K562 (cell line): ENCODE measurements around the gene PNPO. TPM values are rescaled to one million over a fixed set of nuclear protein-coding genes. Genes with fewer than 3 reads are reported as not detected.

Experiments
- ATAC-seq: fragments of 200-7000 bp; cut with Tn5 transposase; 3 replicates; pipeline ENCODE4 v1.9.1; 2020; ENCODE audit warnings: moderate library complexity
- BruUV-seq: library from RNA; stranded (reverse); fragments of 400-500 nt; replicated peaks from 2 replicates; lab custom pipeline; 2021; lab: Mats Ljungman, UMichigan
- CTCF ChIA-PET: fragments of 300-600 bp; formaldehyde crosslinking; extraction: SDS; loops from one replicate; lab custom pipeline; 2021; ENCODE audit warnings: low intra/inter-chr PET ratio; lab: Yijun Ruan, JAX
- POLR2A ChIA-PET: fragments of 300-600, 350-650 bp; sonication (Branson Sonifier 250); formaldehyde crosslinking; extraction: SDS; loops from one replicate; lab custom pipeline; 2021; ENCODE audit warnings: antibody characterized with exemption, inconsistent platforms; lab: Yijun Ruan, JAX
- DNase-seq, 4 experiments: peaks; one replicate each; pipeline versions ENCODE4 v3.0.0 to v3.0.0-alpha.2; 2011 to 2018; ENCODE audit warnings: low spot score in 3 of 4, mixed read lengths in 3 of 4; ENCODE audit errors: extremely low read depth in 1 of 4
- FAIRE-seq: peaks from 2 replicates; lab custom pipeline; 2011; peaks lifted over from hg19 to GRCh38; lab: Jason Lieb, UNC
- H2AFZ ChIP-seq: 2 replicates; pipeline ENCODE4 v1.6.0; 2011; ENCODE audit warnings: low read depth, low read length, control low read depth, inconsistent platforms
- H3K27ac ChIP-seq: fragments of 200-600 bp; 3 replicates; pipeline ENCODE4 v1.8.0; 2011; ENCODE audit warnings: low read depth, mild to moderate bottlenecking, control low read depth, inconsistent platforms, low read length, moderate library complexity, mixed read lengths; ENCODE audit errors: extremely low read depth
- H3K27me3 ChIP-seq, 2 experiments: fragments of 300-600 bp in 1 of 2; 2 replicates in 1 of 2; 3 replicates in 1 of 2; pipeline versions ENCODE4 v1.6.0 to v1.8.0; 2011; ENCODE audit warnings: inconsistent platforms in 2 of 2, low read length in 2 of 2, mild to moderate bottlenecking in 1 of 2, mixed read lengths in 1 of 2, moderate library complexity in 1 of 2; ENCODE audit not compliant: control insufficient read depth in 2 of 2, insufficient read depth in 2 of 2
- H3K36me3 ChIP-seq: fragments of 300-600 bp; 3 replicates; pipeline ENCODE4 v1.8.0; 2011; ENCODE audit warnings: mild to moderate bottlenecking, low read length, inconsistent platforms; ENCODE audit not compliant: control insufficient read depth, insufficient read depth
- H3K4me1 ChIP-seq, 2 experiments: fragments of 200-600 bp in 1 of 2; replicated peaks in 1 of 2; 2 replicates in 1 of 2; 3 replicates in 1 of 2; pipeline versions ENCODE4 v1.5.1 to v1.8.0; 2011; ENCODE audit warnings: inconsistent platforms in 2 of 2, low read length in 2 of 2, mild to moderate bottlenecking in 1 of 2, mixed read lengths in 1 of 2, moderate library complexity in 1 of 2; ENCODE audit not compliant: control insufficient read depth in 2 of 2, insufficient read depth in 2 of 2
- H3K4me2 ChIP-seq: 2 replicates; pipeline ENCODE4 v1.6.1; 2011; ENCODE audit warnings: low read length, control low read depth, inconsistent platforms, mixed read lengths; ENCODE audit not compliant: insufficient read depth
- H3K4me3 ChIP-seq: fragments of 200-600 bp; sonication (generic), shearing (Covaris generic); 2 replicates; pipeline ENCODE4 v1.5.1; 2016; ENCODE audit warnings: control low read depth, inconsistent platforms
- H3K79me2 ChIP-seq: fragments of 200-600 bp; 3 replicates; pipeline ENCODE4 v1.8.0; 2011; ENCODE audit warnings: low read length, inconsistent platforms; ENCODE audit not compliant: control insufficient read depth, insufficient read depth
- H3K9ac ChIP-seq, 2 experiments: 2 replicates each; pipeline versions ENCODE4 v1.6.0 to v1.6.1; 2011; ENCODE audit warnings: low read depth in 2 of 2, low read length in 2 of 2, control low read depth in 1 of 2, inconsistent platforms in 1 of 2, mild to moderate bottlenecking in 1 of 2, mixed read lengths in 1 of 2; ENCODE audit not compliant: insufficient read depth in 1 of 2
- H3K9me1 ChIP-seq: one replicate; pipeline ENCODE4 v1.6.0; 2011; ENCODE audit warnings: inconsistent platforms, mild to moderate bottlenecking, low read length, moderate library complexity; ENCODE audit not compliant: control insufficient read depth, insufficient read depth
- H3K9me3 ChIP-seq: replicated peaks from 2 replicates; pipeline ENCODE4 v1.5.1; 2011; ENCODE audit warnings: low read depth, low read length, inconsistent platforms; ENCODE audit not compliant: control insufficient read depth, insufficient read depth
- H4K20me1 ChIP-seq: replicated peaks from 2 replicates; pipeline ENCODE4 v1.6.1; 2011; ENCODE audit warnings: low read length, inconsistent platforms, mixed read lengths; ENCODE audit not compliant: control insufficient read depth, insufficient read depth
- BCOR ChIP-seq: fragments of 450-650 bp; IDR thresholded peaks from 2 replicates; pipeline ENCODE4 v1.6.1; 2016
- CBFA2T2 ChIP-seq: fragments of 450-650 bp; conservative IDR thresholded peaks from 2 replicates; pipeline ENCODE4 v1.6.1; 2017; ENCODE audit warnings: mild to moderate bottlenecking
- CBFA2T3 ChIP-seq: fragments of 450-650 bp; IDR thresholded peaks from 2 replicates; pipeline ENCODE4 v1.6.1; 2017
- CHD1 ChIP-seq: fragments of 200-600 bp; sonication (generic); IDR thresholded peaks from one replicate; pipeline ENCODE4 v1.6.1; 2012; ENCODE audit warnings: mild to moderate bottlenecking, moderate library complexity, low read length, inconsistent platforms
- DDX20 ChIP-seq: fragments of 450-650 bp; IDR thresholded peaks from 2 replicates; pipeline ENCODE4 v1.6.1; 2016; ENCODE audit warnings: missing genetic modification characterization, low read depth, mild to moderate bottlenecking, missing compliant biosample characterization, moderate library complexity
- ETV1 ChIP-seq: fragments of 450-650 bp; conservative IDR thresholded peaks from 2 replicates; pipeline ENCODE4 v1.6.1; 2016; ENCODE audit warnings: missing genetic modification characterization, control low read depth, low read depth, missing compliant biosample characterization
- JUN ChIP-seq, 2 experiments: sonication (generic) in 1 of 2; formaldehyde crosslinking in 1 of 2; IDR thresholded peaks; 2 replicates each; pipeline versions ENCODE4 v1.6.1 to v1.8.0; 2012 to 2022; ENCODE audit warnings: borderline replicate concordance in 2 of 2, mild to moderate bottlenecking in 2 of 2, improper control_type of control experiment in 1 of 2, low read depth in 1 of 2, low read length in 1 of 2, missing genetic modification reagents in 1 of 2
- KDM1A ChIP-seq, 2 experiments: fragments of 450-650 bp; IDR thresholded peaks; 2 replicates each; pipeline ENCODE4 v1.6.1; 2016; ENCODE audit warnings: mild to moderate bottlenecking in 2 of 2
- MCM3 ChIP-seq: fragments of 450-650 bp; IDR thresholded peaks from 2 replicates; pipeline ENCODE4 v1.6.1; 2016
- RCOR1 ChIP-seq, 2 experiments: IDR thresholded peaks; 2 replicates each; pipeline ENCODE4 v1.6.1; 2012; ENCODE audit warnings: low read depth in 2 of 2, low read length in 2 of 2, borderline replicate concordance in 1 of 2, improper control_type of control experiment in 1 of 2
- SREBF2 ChIP-seq: sonication (generic); formaldehyde crosslinking; IDR thresholded peaks from 2 replicates; pipeline ENCODE4 v1.4.0; 2020; ENCODE audit warnings: mild to moderate bottlenecking, missing genetic modification reagents
- TAL1 ChIP-seq: fragments of 450-650 bp; IDR thresholded peaks from 2 replicates; pipeline ENCODE4 v1.6.1; 2016; ENCODE audit warnings: mild to moderate bottlenecking
- TCF3 ChIP-seq: sonication (generic); formaldehyde crosslinking; IDR thresholded peaks from 2 replicates; pipeline ENCODE4 v1.4.0; 2020; ENCODE audit warnings: mild to moderate bottlenecking, missing genetic modification reagents
- TEAD1 ChIP-seq, 2 experiments: fragments of 450-650 bp in 1 of 2; sonication (generic) in 1 of 2; formaldehyde crosslinking; IDR thresholded peaks; 2 replicates each; pipeline versions ENCODE4 v1.4.0 to v1.8.0; 2020 to 2022; ENCODE audit warnings: mild to moderate bottlenecking in 2 of 2, missing genetic modification reagents in 1 of 2
- TEAD4 ChIP-seq, 2 experiments: sonication (generic) in 1 of 2; formaldehyde crosslinking in 1 of 2; IDR thresholded peaks; 2 replicates each; pipeline versions ENCODE4 v1.6.1 to v1.8.0; 2012 to 2022; ENCODE audit warnings: borderline replicate concordance in 1 of 2, inconsistent platforms in 1 of 2, low read length in 1 of 2, mild to moderate bottlenecking in 1 of 2, missing genetic modification reagents in 1 of 2
- ZNF75A ChIP-seq: fragments of 450-650 bp; formaldehyde crosslinking; IDR thresholded peaks from 2 replicates; pipeline ENCODE4 v1.4.0; 2020; ENCODE audit warnings: mild to moderate bottlenecking
- ZNF77 ChIP-seq: fragments of 250-450 bp; sonication (Bioruptor Pico); IDR thresholded peaks from 2 replicates; pipeline ENCODE4 v1.5.0; 2020
- WGBS: fragments of 100-300 bp; shearing (Covaris generic); methylation state at CpG from one replicate; pipeline ENCODE4 v1.1.6; 2016; ENCODE audit warnings: low coverage, mixed read lengths; ENCODE audit not compliant: insufficient coverage; ENCODE audit errors: missing lambda C conversion rate; 5-methylcytosine and 5-hydroxymethylcytosine counted together
- in situ Hi-C: fragments of 300-500 bp; cut with MboI; formaldehyde crosslinking; loops from 4 replicates; pipeline ENCODE4 v1.15.0; 2018; ENCODE audit warnings: inconsistent platforms, mixed read lengths
- intact Hi-C: fragments of 100-400 bp; cut with micrococcal nuclease; formaldehyde crosslinking; loops from 2 replicates; pipeline ENCODE4 v1.14.2; 2022
- polyA plus RNA-seq, 8 experiments: library from polyadenylated mRNA; depleted of rRNA in 4 of 8; stranded (reverse) in 5 of 8; unstranded in 3 of 8; fragments of >200 nt; fragmentation: Nextera tagmentation in 2 of 8; fragmentation: Illumina TruSeq in 1 of 8; extraction: Ambion mirVana in 2 of 8; extraction: Trizol in 1 of 8; gene quantifications; 2 replicates each; pipeline versions ENCODE4 v1.2.1 to v1.2.3, GENCODE V29; 2011 to 2014; ENCODE audit warnings: inconsistent platforms in 1 of 8, missing spikeins in 1 of 8
- total RNA-seq, 7 experiments: library from RNA; depleted of rRNA in 6 of 7; stranded (reverse); fragments of >200 nt in 6 of 7; fragmentation: Illumina TruSeq in 2 of 7; extraction: Trizol in 2 of 7; gene quantifications; 2 replicates each; pipeline versions ENCODE4 v1.2.1 to v1.2.3, GENCODE V29; 2011 to 2021; ENCODE audit warnings: low replicate concordance in 1 of 7
- TF ChIP-seq, protein P1 (sequence below): fragments of 250-450 bp; sonication (Bioruptor Pico); IDR thresholded peaks from 2 replicates; pipeline ENCODE4 v1.9.0; 2021; ENCODE audit warnings: mild to moderate bottlenecking

Gene PNPO
- total and polyA plus RNA-seq, 9 of the 15 experiments (the other 6 are each of a cell fraction or from before 2014, with no cell fraction given): 16.6 to 39.0 (median 27.4) TPM

DNA sequence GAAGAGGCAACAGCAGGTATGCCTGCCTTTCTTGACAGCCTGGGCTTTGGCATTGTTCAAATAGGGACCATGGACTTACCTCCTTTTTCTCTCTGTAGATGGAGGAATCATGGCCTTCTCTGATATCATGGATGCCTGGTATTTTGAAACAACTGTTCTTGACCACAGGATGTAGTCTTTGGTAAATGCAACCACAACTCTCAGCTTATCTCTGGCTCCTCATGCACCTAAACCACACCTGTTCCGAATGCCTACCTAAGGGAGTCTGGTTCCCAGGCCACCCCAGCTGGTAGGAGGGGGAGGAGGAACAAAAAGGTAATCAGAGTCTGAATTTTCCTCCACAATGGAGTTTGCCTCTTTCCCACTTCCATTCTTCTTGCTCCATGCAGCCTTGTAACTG, 48.3 kb downstream of the PNPO start:
- H4K20me1 ChIP-seq: no peaks in the 10 kb centered on the region
- no peak for DNase-seq
- WGBS: 9% methylated on average over 1 of the region's 1 CpG
- POLR2A ChIA-PET: interaction anchor here (0.6 to 1.2 kb wide), 6 partner anchors 9 to 94 kb away, joined by 3 read pairs; partner anchors contain the start of gene SP2
- TF ChIP-seq JUN (IDR thresholded peaks at IDR 0.05; ENCODE audit: borderline replicate concordance, low read depth, low read length) (no peak), JUN (CRISPR knock-in tag; IDR thresholded peaks at IDR 0.05; ENCODE audit: borderline replicate concordance) (no peak), KDM1A (IDR thresholded peaks at IDR 0.05) (0 out of 4 replicates have a peak, but pooled peaks have one; percentile 7 to 21), TAL1 (no peak), BCOR (no peak), SREBF2 (CRISPR knock-in tag) (no peak), ZNF75A (no peak), DDX20 (tag) (no peak), ETV1 (tag) (peak; percentile 29; the same call in 1 of the 2 replicates), CHD1 (no peak), TCF3 (CRISPR knock-in tag) (peak; percentile 51), CBFA2T3 (peak; percentile 69), CBFA2T2 (peak; percentile 39), RCOR1 (IDR thresholded peaks at IDR 0.05; ENCODE audit: borderline replicate concordance in 1 of 2, low read depth in 2 of 2, low read length in 2 of 2) (peak in 1 of 2 experiments; percentile 49; a peak in 1 of 4 replicates), MCM3 (no peak), TEAD1 (CRISPR knock-in tag; IDR thresholded peaks at IDR 0.05) (0 out of 4 replicates have a peak, but pooled peaks of 1 of the 2 experiments have one; percentile 57), TEAD4 (IDR thresholded peaks at IDR 0.05; ENCODE audit: low read length) (peak; percentile 64), TEAD4 (CRISPR knock-in tag; IDR thresholded peaks at IDR 0.05; ENCODE audit: borderline replicate concordance) (no peak), ZNF77 (CRISPR knock-in tag) (no peak)
- TF ChIP-seq, protein P1, sequence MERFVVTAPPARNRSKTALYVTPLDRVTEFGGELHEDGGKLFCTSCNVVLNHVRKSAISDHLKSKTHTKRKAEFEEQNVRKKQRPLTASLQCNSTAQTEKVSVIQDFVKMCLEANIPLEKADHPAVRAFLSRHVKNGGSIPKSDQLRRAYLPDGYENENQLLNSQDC: no peak
- TF ChIP-seq, all 486 proteins: peak for 8
- FAIRE-seq (no peak), ATAC-seq (no peak)
- no peaks in the 10 kb centered on the region for H3K9me1 ChIP-seq
- no TSS peak for BruUV-seq
- in situ Hi-C loops (no loop called here), intact Hi-C loops (no loop called here)
- CTCF ChIA-PET: no interaction called here
- no peaks in the 10 kb centered on the region for H3K79me2 ChIP-seq
- H3K4me3 ChIP-seq: no peak overlapping the region
- no peak overlapping the region for H2AFZ ChIP-seq
- no peaks in the 10 kb centered on the region for H3K36me3 ChIP-seq
- no peak overlapping the region for H3K27ac ChIP-seq
- H3K27me3 ChIP-seq: no peaks in the 10 kb centered on the region
- no peaks in the 10 kb centered on the region for H3K9me3 ChIP-seq
- no peak overlapping the region for H3K4me2 ChIP-seq
- H3K9ac ChIP-seq: no peak overlapping the region
- peaks cover 20 to 31% of the 10 kb centered on the region in 2 experiments for H3K4me1 ChIP-seq
